A549 (cell line): ENCODE measurements around the gene VAV3. TPM values are rescaled to one million over a fixed set of nuclear protein-coding genes. Genes with fewer than 3 reads are reported as not detected.

Experiments used
- ATAC-seq, 2 experiments: fragments of 200-7000 bp in 1 of 2; fragments of >200 bp in 1 of 2; cut with Nextera tagmentation in 1 of 2; cut with Tn5 transposase in 1 of 2; 3 replicates each; pipeline versions ENCODE4 v1.8.0 to v1.9.1; 2018 to 2020; ENCODE audit warnings: mild to moderate bottlenecking in 1 of 2, moderate library complexity in 1 of 2
- CTCF ChIA-PET: fragments of 300-600 bp; sonication (Branson Sonifier 250); formaldehyde crosslinking; extraction: SDS; loops from one replicate; lab custom pipeline; 2021; ENCODE audit warnings: antibody characterized with exemption, inconsistent platforms; lab: Yijun Ruan, JAX
- POLR2A ChIA-PET: fragments of 350-600 bp; formaldehyde crosslinking; extraction: SDS; loops from one replicate; lab custom pipeline; 2021; ENCODE audit warnings: antibody characterized with exemption, inconsistent platforms; lab: Yijun Ruan, JAX
- DNase-seq, 2 experiments: peaks; one replicate each; pipeline versions ENCODE4 v3.0.0 to v3.0.0-alpha.2; 2011 to 2016; ENCODE audit warnings: low read depth in 1 of 2, low spot score in 1 of 2
- FAIRE-seq: peaks from 2 replicates; lab custom pipeline; 2011; peaks lifted over from hg19 to GRCh38; lab: Jason Lieb, UNC
- H3K27ac ChIP-seq, 2 experiments: fragments of >200 bp; sonication (Bioruptor Twin); formaldehyde crosslinking; 3 replicates each; pipeline ENCODE4 v1.5.1; 2016 to 2017
- H3K4me1 ChIP-seq: fragments of >200 bp; sonication (Bioruptor Twin); formaldehyde crosslinking; 3 replicates; pipeline ENCODE4 v1.6.1; 2016
- H3K4me2 ChIP-seq: fragments of >200 bp; sonication (Bioruptor Twin); formaldehyde crosslinking; 3 replicates; pipeline ENCODE4 v1.6.1; 2016
- H3K4me3 ChIP-seq: fragments of >200 bp; sonication (Bioruptor Twin); formaldehyde crosslinking; 3 replicates; pipeline ENCODE4 v1.5.1; 2016
- H3K9me3 ChIP-seq: fragments of >200 bp; sonication (Bioruptor Twin); formaldehyde crosslinking; 3 replicates; pipeline ENCODE4 v1.6.1; 2016
- CBX8 ChIP-seq: fragments of 200-600 bp; sonication (generic); IDR thresholded peaks from 2 replicates; pipeline ENCODE4 v1.6.1; 2016
- CEBPB ChIP-seq, 2 experiments: fragments of >200 bp in 1 of 2; sonication (Bioruptor Twin) in 1 of 2; formaldehyde crosslinking in 1 of 2; IDR thresholded peaks; 2 replicates each; pipeline ENCODE4 v1.6.1; 2012 to 2016
- CHD2 ChIP-seq: fragments of 150-350 bp; IDR thresholded peaks from 2 replicates; pipeline ENCODE4 v1.6.1; 2014; ENCODE audit warnings: low read length; ENCODE audit not compliant: partially characterized antibody
- CHD4 ChIP-seq: fragments of 200-600 bp; sonication (generic); IDR thresholded peaks from 2 replicates; pipeline ENCODE4 v1.6.1; 2016; ENCODE audit warnings: antibody characterized with exemption, mild to moderate bottlenecking, borderline replicate concordance
- EHMT2 ChIP-seq: fragments of 200-600 bp; sonication (generic); IDR thresholded peaks from 2 replicates; pipeline ENCODE4 v1.6.1; 2016; ENCODE audit warnings: antibody characterized with exemption, low read depth, mild to moderate bottlenecking, moderate library complexity
- EP300 ChIP-seq, 2 experiments: fragments of >200 bp; sonication (Bioruptor Twin); formaldehyde crosslinking; IDR thresholded peaks; 2 replicates in 1 of 2; 3 replicates in 1 of 2; pipeline ENCODE4 v1.6.1; 2016 to 2017
- FOSL2 ChIP-seq, 2 experiments: fragments of 450-650 bp in 1 of 2; fragments of >200 bp in 1 of 2; sonication (Bioruptor Twin) in 1 of 2; formaldehyde crosslinking; IDR thresholded peaks; 2 replicates each; pipeline versions ENCODE4 v1.5.0 to v1.6.1; 2016 to 2020; ENCODE audit warnings: mild to moderate bottlenecking in 1 of 2, moderate library complexity in 1 of 2
- GATA3 ChIP-seq: IDR thresholded peaks from 2 replicates; pipeline ENCODE4 v1.6.1; 2012; ENCODE audit warnings: borderline replicate concordance
- HOXB5 ChIP-seq: fragments of 250-450 bp; sonication (Bioruptor Pico); IDR thresholded peaks from 2 replicates; pipeline ENCODE4 v1.5.0; 2020; ENCODE audit warnings: mild to moderate bottlenecking, moderate library complexity
- KDM5A ChIP-seq: fragments of 200-600 bp; sonication (generic); IDR thresholded peaks from 2 replicates; pipeline ENCODE4 v1.6.1; 2016; ENCODE audit warnings: antibody characterized with exemption, mild to moderate bottlenecking
- MAZ ChIP-seq: fragments of 150-350 bp; IDR thresholded peaks from 2 replicates; pipeline ENCODE4 v1.6.1; 2014; ENCODE audit warnings: antibody characterized with exemption, low read depth, low read length, borderline replicate concordance
- NR3C1 ChIP-seq: fragments of >200 bp; sonication (Bioruptor Twin); formaldehyde crosslinking; IDR thresholded peaks from 3 replicates; pipeline ENCODE4 v1.6.1; 2017
- POLR2AphosphoS2 ChIP-seq: conservative IDR thresholded peaks from 2 replicates; pipeline ENCODE4 v1.6.1; 2012; ENCODE audit warnings: low read length, improper control_type of control experiment, inconsistent platforms
- RCOR1 ChIP-seq: fragments of 150-350 bp; IDR thresholded peaks from 2 replicates; pipeline ENCODE4 v1.6.1; 2014; ENCODE audit warnings: antibody characterized with exemption, low read length, low read depth
- RFX5 ChIP-seq: fragments of 450-650 bp; IDR thresholded peaks from 2 replicates; pipeline ENCODE4 v1.7.1; 2014; ENCODE audit warnings: antibody characterized with exemption, mild to moderate bottlenecking, moderate library complexity
- SMC3 ChIP-seq: fragments of >200 bp; sonication (Bioruptor Twin); formaldehyde crosslinking; IDR thresholded peaks from 3 replicates; pipeline ENCODE4 v1.6.1; 2018; ENCODE audit warnings: inconsistent platforms
- SREBF2 ChIP-seq: fragments of 450-650 bp; IDR thresholded peaks from 2 replicates; pipeline ENCODE4 v1.6.1; 2014; ENCODE audit warnings: mild to moderate bottlenecking, moderate library complexity
- ZFP36 ChIP-seq: fragments of 450-650 bp; IDR thresholded peaks from 2 replicates; pipeline ENCODE4 v1.6.1; 2014; ENCODE audit warnings: borderline replicate concordance; ENCODE audit not compliant: partially characterized antibody
- WGBS: methylation state at CpG from one replicate; pipeline ENCODE4 v1.1.6; 2017; ENCODE audit errors: missing lambda C conversion rate; 5-methylcytosine and 5-hydroxymethylcytosine counted together
- polyA plus RNA-seq, 4 experiments: library from polyadenylated mRNA; depleted of rRNA in 3 of 4; stranded (reverse); fragments of >200 nt; fragmentation: RNase III in 1 of 4; extraction: RNeasy Plus Mini Kit Qiagen cat#74134 plus additional on column Dnase treatment in 1 of 4; gene quantifications; 2 replicates in 3 of 4; 3 replicates in 1 of 4; pipeline ENCODE4 v1.2.3, GENCODE V29; 2011 to 2017
- TF ChIP-seq, protein P1 (sequence below): fragments of 250-450 bp; sonication (Bioruptor Pico); IDR thresholded peaks from 2 replicates; pipeline ENCODE4 v1.5.0; 2020; ENCODE audit warnings: low read depth, mild to moderate bottlenecking, moderate library complexity
- TF ChIP-seq, protein P2 (sequence below): IDR thresholded peaks from 2 replicates; pipeline ENCODE4 v1.6.1; 2012; ENCODE audit warnings: low read depth, borderline replicate concordance
- TF ChIP-seq, protein P3 (sequence below): fragments of 200-600 bp; sonication (generic); IDR thresholded peaks from 2 replicates; pipeline ENCODE4 v1.6.1; 2016; ENCODE audit warnings: antibody characterized with exemption, mild to moderate bottlenecking, moderate library complexity

The VAV3 gene
- polyA plus RNA-seq, 2 of the 4 experiments (the other 2 are of a cell fraction) = 12.8 to 22.7 TPM

DNA sequence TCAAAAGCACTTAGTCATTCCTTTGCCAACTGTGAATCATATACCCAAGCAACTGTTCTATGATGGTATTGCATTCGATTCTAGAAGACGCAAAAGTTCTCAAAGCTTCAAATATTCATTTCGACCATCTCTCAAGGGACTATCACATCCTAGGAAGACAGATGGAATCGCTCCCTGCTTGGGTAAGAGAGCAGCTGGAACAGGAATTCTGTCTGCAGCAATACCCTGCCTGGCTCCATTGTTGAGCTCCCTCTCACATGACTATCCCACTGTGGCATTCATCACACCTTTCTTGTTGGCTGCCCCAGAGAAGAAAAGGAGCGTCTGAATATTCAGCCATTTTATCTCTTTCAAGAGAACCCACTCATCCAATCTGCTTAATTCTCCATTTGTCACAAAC lies 426.5 kb downstream of the VAV3 start:
- POLR2A ChIA-PET = no interaction called here
- ATAC-seq = no peak
- no peak for FAIRE-seq
- H3K9me3 ChIP-seq = no peaks in the 10 kb centered on the region
- TF ChIP-seq ZFP36 = no peak
- TF ChIP-seq CHD2 = no peak
- TF ChIP-seq KDM5A = no peak
- TF ChIP-seq, protein P1, sequence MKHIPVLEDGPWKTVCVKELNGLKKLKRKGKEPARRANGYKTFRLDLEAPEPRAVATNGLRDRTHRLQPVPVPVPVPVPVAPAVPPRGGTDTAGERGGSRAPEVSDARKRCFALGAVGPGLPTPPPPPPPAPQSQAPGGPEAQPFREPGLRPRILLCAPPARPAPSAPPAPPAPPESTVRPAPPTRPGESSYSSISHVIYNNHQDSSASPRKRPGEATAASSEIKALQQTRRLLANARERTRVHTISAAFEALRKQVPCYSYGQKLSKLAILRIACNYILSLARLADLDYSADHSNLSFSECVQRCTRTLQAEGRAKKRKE (CRISPR knock-in tag) = no peak
- no peak for TF ChIP-seq MAZ
- no peak for TF ChIP-seq RCOR1
- no peak for TF ChIP-seq GATA3
- TF ChIP-seq NR3C1 = no peak
- TF ChIP-seq CEBPB (IDR thresholded peaks at IDR 0.05) = no peak
- no peak for TF ChIP-seq RFX5
- TF ChIP-seq POLR2AphosphoS2 = no peak
- TF ChIP-seq CHD4 = no peak
- no peak for TF ChIP-seq EHMT2
- TF ChIP-seq, protein P2, sequence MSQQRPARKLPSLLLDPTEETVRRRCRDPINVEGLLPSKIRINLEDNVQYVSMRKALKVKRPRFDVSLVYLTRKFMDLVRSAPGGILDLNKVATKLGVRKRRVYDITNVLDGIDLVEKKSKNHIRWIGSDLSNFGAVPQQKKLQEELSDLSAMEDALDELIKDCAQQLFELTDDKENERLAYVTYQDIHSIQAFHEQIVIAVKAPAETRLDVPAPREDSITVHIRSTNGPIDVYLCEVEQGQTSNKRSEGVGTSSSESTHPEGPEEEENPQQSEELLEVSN = no peak
- TF ChIP-seq, all 56 proteins: peak for 0
- CTCF ChIA-PET = interaction anchor here (2.4 kb wide), 1 partner anchor 9 kb away, joined by 9 read pairs; no protein-coding TSS in a partner anchor
- Histone ChIP-seq H3K4me2 (no peak overlapping the region), H3K4me3 (no peak overlapping the region), H3K27ac (no peak overlapping the region), H3K4me1 (no peaks in the 10 kb centered on the region)
- 67% methylated on average over 5 of the region's 5 CpGs for WGBS
- no peak for DNase-seq

DNA sequence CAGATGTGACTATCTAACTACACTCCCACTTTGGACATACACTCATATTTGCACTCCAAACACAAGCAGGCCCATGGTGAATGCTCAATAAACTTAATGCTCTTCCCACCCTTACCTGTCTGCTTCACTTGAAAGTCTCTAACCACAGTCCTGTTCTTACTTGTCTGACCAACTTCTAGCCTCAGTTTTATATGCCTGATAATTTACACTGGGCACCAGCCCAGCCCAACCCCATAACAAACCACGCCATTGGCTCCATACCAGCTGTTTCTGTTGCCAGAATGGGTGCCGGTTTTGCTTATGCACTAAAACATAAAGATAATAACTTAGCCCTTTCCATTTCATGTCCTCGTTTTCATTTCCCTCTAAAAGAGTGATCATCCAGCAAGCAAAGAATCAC lies 428.7 kb downstream of the VAV3 start:
- H3K4me3 ChIP-seq = no peak overlapping the region
- no peak overlapping the region for H3K27ac ChIP-seq
- H3K9me3 ChIP-seq = no peaks in the 10 kb centered on the region
- no peaks in the 10 kb centered on the region for H3K4me1 ChIP-seq
- WGBS = 57% methylated on average over 3 of the region's 3 CpGs
- H3K4me2 ChIP-seq = no peak overlapping the region
- ATAC-seq = no peak
- ChIA-PET POLR2A (no interaction called here), CTCF (no interaction called here)
- no peak for FAIRE-seq
- no peak for DNase-seq
- TF ChIP-seq SREBF2 = no peak
- TF ChIP-seq, protein P3, sequence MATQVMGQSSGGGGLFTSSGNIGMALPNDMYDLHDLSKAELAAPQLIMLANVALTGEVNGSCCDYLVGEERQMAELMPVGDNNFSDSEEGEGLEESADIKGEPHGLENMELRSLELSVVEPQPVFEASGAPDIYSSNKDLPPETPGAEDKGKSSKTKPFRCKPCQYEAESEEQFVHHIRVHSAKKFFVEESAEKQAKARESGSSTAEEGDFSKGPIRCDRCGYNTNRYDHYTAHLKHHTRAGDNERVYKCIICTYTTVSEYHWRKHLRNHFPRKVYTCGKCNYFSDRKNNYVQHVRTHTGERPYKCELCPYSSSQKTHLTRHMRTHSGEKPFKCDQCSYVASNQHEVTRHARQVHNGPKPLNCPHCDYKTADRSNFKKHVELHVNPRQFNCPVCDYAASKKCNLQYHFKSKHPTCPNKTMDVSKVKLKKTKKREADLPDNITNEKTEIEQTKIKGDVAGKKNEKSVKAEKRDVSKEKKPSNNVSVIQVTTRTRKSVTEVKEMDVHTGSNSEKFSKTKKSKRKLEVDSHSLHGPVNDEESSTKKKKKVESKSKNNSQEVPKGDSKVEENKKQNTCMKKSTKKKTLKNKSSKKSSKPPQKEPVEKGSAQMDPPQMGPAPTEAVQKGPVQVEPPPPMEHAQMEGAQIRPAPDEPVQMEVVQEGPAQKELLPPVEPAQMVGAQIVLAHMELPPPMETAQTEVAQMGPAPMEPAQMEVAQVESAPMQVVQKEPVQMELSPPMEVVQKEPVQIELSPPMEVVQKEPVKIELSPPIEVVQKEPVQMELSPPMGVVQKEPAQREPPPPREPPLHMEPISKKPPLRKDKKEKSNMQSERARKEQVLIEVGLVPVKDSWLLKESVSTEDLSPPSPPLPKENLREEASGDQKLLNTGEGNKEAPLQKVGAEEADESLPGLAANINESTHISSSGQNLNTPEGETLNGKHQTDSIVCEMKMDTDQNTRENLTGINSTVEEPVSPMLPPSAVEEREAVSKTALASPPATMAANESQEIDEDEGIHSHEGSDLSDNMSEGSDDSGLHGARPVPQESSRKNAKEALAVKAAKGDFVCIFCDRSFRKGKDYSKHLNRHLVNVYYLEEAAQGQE = no peak
- TF ChIP-seq SMC3 = no peak
- no peak for TF ChIP-seq GATA3
- no peak for TF ChIP-seq EP300 (IDR thresholded peaks at IDR 0.05)
- TF ChIP-seq POLR2AphosphoS2 = no peak
- TF ChIP-seq CBX8 = no peak
- no peak for TF ChIP-seq FOSL2 (IDR thresholded peaks at IDR 0.05)
- TF ChIP-seq FOSL2 (CRISPR knock-in tag; IDR thresholded peaks at IDR 0.05) = no peak
- no peak for TF ChIP-seq HOXB5 (CRISPR knock-in tag)
